ENCODE data around the gene SYNGR4.
A peak's percentile ranks its signal among the peaks of the same experiment; 100 is the strongest.

The SYNGR4 gene

GRCh38 chr19:48397263-48398101 lies 33.3 kb downstream of the SYNGR4 start:
- no peak for DNase-seq (ENCODE audit: low spot score)

GRCh38 chr19:48398102-48398374 lies 33.9 kb downstream of the SYNGR4 start:
- no peak for DNase-seq (ENCODE audit: low spot score)

GRCh38 chr19:48398375-48399235 lies 34.4 kb downstream of the SYNGR4 start:
- peak; percentile 17 for DNase-seq (ENCODE audit: low spot score)

- no peak for DNase-seq (ENCODE audit: low spot score)
Observed at GRCh38 chr19:48400018-48400742, 36.0 kb downstream of the SYNGR4 start.

- DNase-seq (ENCODE audit: low spot score) = no peak
Observed at GRCh38 chr19:48401287-48401686, 37.1 kb downstream of the SYNGR4 start.

GRCh38 chr19:48403606-48404005 lies 39.4 kb downstream of the SYNGR4 start:
- DNase-seq (ENCODE audit: low spot score) = peak; percentile 62

- DNase-seq (ENCODE audit: low spot score) = no peak
Observed at GRCh38 chr19:48405010-48405659, 41.0 kb downstream of the SYNGR4 start.

- DNase-seq (ENCODE audit: low spot score) = no peak
Observed at GRCh38 chr19:48405850-48406249, 41.7 kb downstream of the SYNGR4 start.

GRCh38 chr19:48413879-48414587 lies 49.9 kb downstream of the SYNGR4 start:
- DNase-seq (ENCODE audit: low spot score) = no peak

GRCh38 chr19:48415395-48415794 lies 51.2 kb downstream of the SYNGR4 start:
- DNase-seq (ENCODE audit: low spot score) = peak; percentile 41

- no peak for DNase-seq (ENCODE audit: low spot score)
Observed at GRCh38 chr19:48415806-48416221, 51.6 kb downstream of the SYNGR4 start.

- no peak for DNase-seq (ENCODE audit: low spot score)
Observed at GRCh38 chr19:48417421-48417820, 53.3 kb downstream of the SYNGR4 start.

- no peak for DNase-seq (ENCODE audit: low spot score)
Observed at GRCh38 chr19:48418317-48419064, 54.3 kb downstream of the SYNGR4 start.

- peak; percentile 60 for DNase-seq (ENCODE audit: low spot score)
Observed at GRCh38 chr19:48419158-48419920, 55.2 kb downstream of the SYNGR4 start.

GRCh38 chr19:48421548-48421947 lies 57.4 kb downstream of the SYNGR4 start:
- no peak for DNase-seq (ENCODE audit: low spot score)

GRCh38 chr19:48424694-48425219 lies 60.6 kb downstream of the SYNGR4 start:
- peak; percentile 31 for DNase-seq (ENCODE audit: low spot score)

Data from pons (tissue), 1 donor.